Measurements from ENCODE around the gene EME1. TPM values are rescaled to one million over a fixed set of nuclear protein-coding genes. Genes with fewer than 3 reads are reported as not detected.
"Not testable (repeated sequence)": the region's sequence is repeated elsewhere in the genome, so short reads cannot be mapped to it uniquely, and the experiment has no call there.

Gene EME1
- total and polyA plus RNA-seq, 2 experiments from 2014 or later: 5.2 to 13.4 TPM

GRCh38 chr17:50329716-50330115 is 43.3 kb upstream of the EME1 start:
- no peak for TF ChIP-seq CTCF (IDR thresholded peaks at IDR 0.05; ENCODE audit: low read depth, low read length)
- Histone ChIP-seq H3K4me3 (no peak overlapping the region), H3K27ac (no peak overlapping the region), H3K27me3 (no peaks in the 10 kb centered on the region), H3K9me3 (ENCODE audit: low read depth) (no peaks in the 10 kb centered on the region), H3K36me3 (no peaks in the 10 kb centered on the region), H3K4me1 (ENCODE audit: low read depth) (peaks cover 6% of the 10 kb centered on the region)
- no peak for DNase-seq (ENCODE audit: low read depth in 1 of 2, low spot score in 1 of 2)

- Histone ChIP-seq H3K4me3 (no peak overlapping the region), H3K36me3 (no peaks in the 10 kb centered on the region), H3K9me3 (ENCODE audit: low read depth) (no peaks in the 10 kb centered on the region), H3K27ac (no peak overlapping the region), H3K27me3 (no peaks in the 10 kb centered on the region), H3K4me1 (ENCODE audit: low read depth) (peaks cover 6% of the 10 kb centered on the region)
- no peak for TF ChIP-seq CTCF (IDR thresholded peaks at IDR 0.05; ENCODE audit: low read depth, low read length)
- DNase-seq (ENCODE audit: low read depth in 1 of 2, low spot score in 1 of 2): no peak
These were observed 42.8 kb upstream of the EME1 start for GRCh38 chr17:50330151-50330775.

GRCh38 chr17:50331085-50331791 is 41.8 kb upstream of the EME1 start:
- Histone ChIP-seq H3K9me3 (ENCODE audit: low read depth) (no peaks in the 10 kb centered on the region), H3K36me3 (no peaks in the 10 kb centered on the region), H3K27me3 (no peaks in the 10 kb centered on the region), H3K4me3 (no peak overlapping the region), H3K4me1 (ENCODE audit: low read depth) (peaks cover 6% of the 10 kb centered on the region), H3K27ac (peak overlapping the region; percentile 85)
- DNase-seq (ENCODE audit: low read depth in 1 of 2, low spot score in 1 of 2): peak in 1 of 2 donors; percentile 80
- TF ChIP-seq CTCF (IDR thresholded peaks at IDR 0.05; ENCODE audit: low read depth, low read length): no peak

DNA sequence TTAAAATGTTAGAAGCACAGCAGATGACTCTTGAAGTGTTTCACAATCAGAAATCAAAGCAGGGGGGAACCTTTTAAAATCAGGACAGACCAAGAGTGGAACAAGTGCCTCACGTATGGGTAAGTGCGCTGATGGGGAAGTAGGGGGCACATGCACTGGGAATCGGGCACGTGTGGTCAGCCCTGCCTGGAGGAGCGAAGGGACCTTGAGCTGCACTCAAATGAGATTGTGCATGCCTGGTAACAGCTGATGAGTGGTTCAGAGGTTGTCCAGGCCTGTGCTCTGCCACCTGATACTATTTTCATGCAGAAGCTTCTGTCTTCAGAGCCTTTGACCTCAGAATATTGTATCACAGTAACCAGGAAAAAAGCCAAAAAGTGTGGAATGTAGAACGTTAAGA is 40.8 kb upstream of the EME1 start:
- no peaks in the 10 kb centered on the region for H3K36me3 ChIP-seq
- peak in 1 of 2 donors; percentile 76 for DNase-seq (ENCODE audit: low read depth in 1 of 2, low spot score in 1 of 2)
- TF ChIP-seq CTCF (IDR thresholded peaks at IDR 0.05; ENCODE audit: low read depth, low read length): no peak
- peaks cover 6% of the 10 kb centered on the region for H3K4me1 ChIP-seq (ENCODE audit: low read depth)
- H3K27me3 ChIP-seq: no peaks in the 10 kb centered on the region
- H3K27ac ChIP-seq: peak overlapping the region; percentile 85
- no peaks in the 10 kb centered on the region for H3K9me3 ChIP-seq (ENCODE audit: low read depth)
- no peak overlapping the region for H3K4me3 ChIP-seq

- not testable (repeated sequence) for H3K27ac ChIP-seq; H3K36me3 ChIP-seq; H3K4me1 ChIP-seq (ENCODE audit: low read depth); H3K27me3 ChIP-seq; H3K4me3 ChIP-seq; H3K9me3 ChIP-seq (ENCODE audit: low read depth)
- peak in 1 of 2 donors; percentile 18 for DNase-seq (ENCODE audit: low read depth in 1 of 2, low spot score in 1 of 2)
These were observed 39.6 kb upstream of the EME1 start for GRCh38 chr17:50333291-50334057.

DNA sequence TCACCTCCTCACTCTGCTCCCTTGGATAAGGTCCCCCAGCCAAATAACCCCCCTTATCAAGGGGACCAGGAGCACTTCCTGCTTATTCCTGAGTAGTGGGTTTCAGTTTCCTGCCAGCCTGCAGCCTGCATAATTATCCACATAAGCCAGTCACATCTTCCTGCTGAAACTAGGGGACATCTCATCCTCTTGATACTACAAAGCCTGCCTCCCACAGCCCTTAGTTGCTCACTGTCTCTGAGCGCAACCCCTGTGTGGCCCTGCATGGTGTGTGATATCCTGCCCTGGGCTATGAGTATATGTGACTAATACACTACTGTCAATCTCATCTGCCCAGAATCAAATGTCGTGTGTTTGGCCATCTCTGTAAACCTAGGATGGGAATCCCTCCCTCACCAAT is 35.1 kb upstream of the EME1 start:
- H3K27me3 ChIP-seq: no peaks in the 10 kb centered on the region
- H3K9me3 ChIP-seq (ENCODE audit: low read depth): no peaks in the 10 kb centered on the region
- no peak overlapping the region for H3K27ac ChIP-seq
- DNase-seq (ENCODE audit: low read depth in 1 of 2, low spot score in 1 of 2): no peak
- no peak for TF ChIP-seq CTCF (IDR thresholded peaks at IDR 0.05; ENCODE audit: low read depth, low read length)
- no peaks in the 10 kb centered on the region for H3K4me1 ChIP-seq (ENCODE audit: low read depth)
- H3K4me3 ChIP-seq: no peak overlapping the region
- no peaks in the 10 kb centered on the region for H3K36me3 ChIP-seq
